Heart left ventricle (tissue), 13 donors: Measurements from ENCODE around the gene OSGIN1.

ENCODE experiments used
- CTCF ChIP-seq, 12 donors: fragments of 200-600 bp; sonication (generic) in 4 of 12; IDR thresholded peaks; one replicate each; pipeline versions ENCODE4 v1.5.0 to v1.8.0; 2018 to 2022; ENCODE audit warnings: antibody characterized with exemption in 12 of 12, mild to moderate bottlenecking in 5 of 12
- POLR2A ChIP-seq, 2 donors: fragments of 450-650 bp; IDR thresholded peaks; one replicate each; pipeline ENCODE4 v1.6.1; 2017; ENCODE audit warnings: antibody characterized with exemption in 2 of 2, mild to moderate bottlenecking in 2 of 2, moderate library complexity in 2 of 2
- donor health status: ischemic (EF 13 %, LVEDD 7.1; RV severe dilation, severe dysfunction).
- donor health status: DM: no; HTN: yes; CAD: no.
- donor health status: DM: no; HTN: no; CAD: no.
- donor health status: ischemic (EF 25% LVEDD 6.9; RV normal size, moderate dysfunction).
- donor health status: ischemic (EF 25% LVEDD 5.7; RV mildly dilated, moderate dysfunction).
- donor health status: ischemic (EF 35%, LVEDD 5.7; RV mildly dilated, moderate dysfunction).
- donor health status: nonischemic (EF 11% LVEDD 7.7; RV severe dilation, severe dysfunction).
- donor health status: DM: yes; HTN: yes; CAD: no.
- donor health status: PGD.
- donor health status: ischemic (EF 29% LVEDD 5.4; RV normal size, mild dysfunction).
- donor health status: nonischemic (EF 23%, LVEDD 6.1; RV moderate dilation, normal function).

- TF ChIP-seq CTCF (IDR thresholded peaks at IDR 0.05) (no peak), POLR2A (IDR thresholded peaks at IDR 0.05) (no peak)
Measured at GRCh38 chr16:83979441-83979840, 26.4 kb downstream of the OSGIN1 start.
